Testis (tissue), 3 donors: ENCODE data around the gene ITPR2. TPM values are rescaled to one million over a fixed set of nuclear protein-coding genes. Genes with fewer than 3 reads are reported as not detected.

Experiments
- DNase-seq: peaks from one replicate; pipeline ENCODE4 v3.0.0-alpha.2; 2019
- H3K27ac ChIP-seq, 2 donors: fragments of 200-600 bp; sonication (generic); one replicate each; pipeline ENCODE4 v1.5.1; 2019
- H3K27me3 ChIP-seq: fragments of 200-600 bp; sonication (generic); one replicate; pipeline ENCODE4 v1.5.1; 2019
- H3K36me3 ChIP-seq: fragments of 200-600 bp; sonication (generic); one replicate; pipeline ENCODE4 v1.5.1; 2017; ENCODE audit warnings: low read depth; ENCODE audit errors: missing control alignments
- H3K4me1 ChIP-seq: fragments of 200-600 bp; sonication (generic); one replicate; pipeline ENCODE4 v1.5.1; 2019
- H3K4me3 ChIP-seq, 2 donors: fragments of 200-600 bp; sonication (generic); one replicate each; pipeline ENCODE4 v1.5.1; 2017 to 2019
- H3K9me3 ChIP-seq: fragments of 200-600 bp; sonication (generic); one replicate; pipeline ENCODE4 v1.5.1; 2017
- CTCF ChIP-seq, 3 experiments: fragments of 450-650 bp in 2 of 3; fragments of 200-600 bp in 1 of 3; sonication (generic) in 1 of 3; IDR thresholded peaks; one replicate each; pipeline ENCODE4 v1.5.1; 2016 to 2019; ENCODE audit warnings: antibody characterized with exemption in 3 of 3, mild to moderate bottlenecking in 2 of 3, moderate library complexity in 1 of 3
- POLR2A ChIP-seq: fragments of 450-650 bp; IDR thresholded peaks from one replicate; pipeline ENCODE4 v1.6.1; 2017; ENCODE audit warnings: antibody characterized with exemption, mild to moderate bottlenecking, moderate library complexity
- WGBS, 2 donors: methylation state at CpG; one replicate each; pipeline ENCODE4 v1.1.5; 2018; 5-methylcytosine and 5-hydroxymethylcytosine counted together
- intact Hi-C: fragments of 100-400 bp; cut with DNase I; formaldehyde crosslinking; loops from one replicate; pipeline ENCODE4 v1.15.1; 2023; ENCODE audit warnings: low total_unique reads
- polyA plus RNA-seq: library from polyadenylated mRNA; stranded (reverse); fragments of 350-450 nt; fragmentation: Illumina TruSeq; extraction: RNeasy Lipid Tissue Mini Kit (QIAGEN cat#74804); gene quantifications from one replicate; pipeline ENCODE4 v1.2.3, GENCODE V29; 2014; ENCODE audit warnings: low read depth, low replicate concordance; ENCODE audit not compliant: insufficient read depth
- total RNA-seq, 2 donors: library from RNA; depleted of rRNA; stranded (reverse); fragments of >200 nt; gene quantifications; one replicate each; pipeline ENCODE4 v1.2.3, GENCODE V29; 2016

Gene ITPR2
- total and polyA plus RNA-seq, 3 donors from 2014 or later: 4.9 to 60.6 (median 56.9) TPM

GRCh38 chr12:26297396-26298070, 535.5 kb downstream of the ITPR2 start:
- no peak overlapping the region for H3K27ac ChIP-seq
- no peak overlapping the region for H3K4me3 ChIP-seq
- no peaks in the 10 kb centered on the region for H3K36me3 ChIP-seq
- no peaks in the 10 kb centered on the region for H3K9me3 ChIP-seq
- TF ChIP-seq CTCF (IDR thresholded peaks at IDR 0.05) (no peak), POLR2A (no peak)
- no peaks in the 10 kb centered on the region for H3K27me3 ChIP-seq
- DNase-seq: no peak
- intact Hi-C loops: no loop called here
- 58 to 62% methylated on average over 8 of the region's 8 CpGs for WGBS, 2 donors
- H3K4me1 ChIP-seq: no peaks in the 10 kb centered on the region

GRCh38 chr12:26295001-26295400, 538.0 kb downstream of the ITPR2 start:
- TF ChIP-seq CTCF (IDR thresholded peaks at IDR 0.05) (no peak), POLR2A (no peak)
- DNase-seq: no peak
- no peaks in the 10 kb centered on the region for H3K27me3 ChIP-seq
- H3K36me3 ChIP-seq: no peaks in the 10 kb centered on the region
- no peak overlapping the region for H3K4me3 ChIP-seq
- H3K27ac ChIP-seq: no peak overlapping the region
- 82 to 92% methylated on average over 4 of the region's 4 CpGs for WGBS, 2 donors
- no peaks in the 10 kb centered on the region for H3K4me1 ChIP-seq
- H3K9me3 ChIP-seq: no peaks in the 10 kb centered on the region
- intact Hi-C loops: no loop called here

GRCh38 chr12:26293612-26294011, 539.4 kb downstream of the ITPR2 start:
- H3K4me1 ChIP-seq: no peaks in the 10 kb centered on the region
- no peaks in the 10 kb centered on the region for H3K27me3 ChIP-seq
- intact Hi-C loops: no loop called here
- TF ChIP-seq CTCF (IDR thresholded peaks at IDR 0.05) (no peak), POLR2A (no peak)
- 81 to 91% methylated on average over 2 of the region's 2 CpGs for WGBS, 2 donors
- no peak overlapping the region for H3K27ac ChIP-seq
- H3K9me3 ChIP-seq: no peaks in the 10 kb centered on the region
- H3K36me3 ChIP-seq: no peaks in the 10 kb centered on the region
- H3K4me3 ChIP-seq: no peak overlapping the region
- no peak for DNase-seq

GRCh38 chr12:26292596-26292995, 540.4 kb downstream of the ITPR2 start:
- H3K36me3 ChIP-seq: no peaks in the 10 kb centered on the region
- H3K27ac ChIP-seq: no peak overlapping the region
- WGBS, 2 donors: 82 to 94% methylated on average over 1 of the region's 1 CpG
- TF ChIP-seq CTCF (IDR thresholded peaks at IDR 0.05): no peak
- TF ChIP-seq POLR2A: no peak
- intact Hi-C loops: no loop called here
- no peaks in the 10 kb centered on the region for H3K27me3 ChIP-seq
- no peak overlapping the region for H3K4me3 ChIP-seq
- H3K4me1 ChIP-seq: no peaks in the 10 kb centered on the region
- no peak for DNase-seq
- no peaks in the 10 kb centered on the region for H3K9me3 ChIP-seq

- 94 to 95% methylated on average over 2 of the region's 2 CpGs for WGBS, 2 donors
- Histone ChIP-seq H3K36me3 (no peaks in the 10 kb centered on the region), H3K9me3 (no peaks in the 10 kb centered on the region), H3K4me3 (no peak overlapping the region), H3K27me3 (no peaks in the 10 kb centered on the region), H3K27ac (no peak overlapping the region), H3K4me1 (no peaks in the 10 kb centered on the region)
- intact Hi-C loops: no loop called here
- DNase-seq: no peak
- TF ChIP-seq CTCF (IDR thresholded peaks at IDR 0.05) (no peak), POLR2A (no peak)
These were observed 542.4 kb downstream of the ITPR2 start for GRCh38 chr12:26290565-26290964.
